ENCODE measurements around the gene C1orf94.

DNA sequence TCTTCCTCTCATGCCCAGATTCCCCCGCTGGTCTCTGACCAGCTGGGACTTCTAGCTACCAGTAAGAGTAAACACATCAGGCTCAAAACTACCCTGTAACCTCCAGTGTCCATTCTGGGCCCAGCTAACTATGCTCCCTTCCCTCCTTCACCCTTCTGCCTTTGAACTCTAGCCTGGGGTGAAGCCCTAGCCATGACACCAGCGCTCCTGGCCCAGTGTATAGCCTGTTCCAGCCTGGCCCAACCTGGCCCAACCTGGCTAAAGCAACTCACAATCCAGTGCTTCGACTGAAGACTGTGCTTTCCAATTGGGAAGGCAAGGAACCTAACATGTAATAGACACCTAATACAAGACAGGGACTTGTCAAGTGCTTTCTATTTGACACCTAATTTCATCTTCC, 39.3 kb upstream of the C1orf94 start:
- TF ChIP-seq EZH2phosphoT487 (IDR thresholded peaks at IDR 0.05) (no peak), EZH2 (IDR thresholded peaks at IDR 0.05) (no peak)
- TF ChIP-seq, protein P1, sequence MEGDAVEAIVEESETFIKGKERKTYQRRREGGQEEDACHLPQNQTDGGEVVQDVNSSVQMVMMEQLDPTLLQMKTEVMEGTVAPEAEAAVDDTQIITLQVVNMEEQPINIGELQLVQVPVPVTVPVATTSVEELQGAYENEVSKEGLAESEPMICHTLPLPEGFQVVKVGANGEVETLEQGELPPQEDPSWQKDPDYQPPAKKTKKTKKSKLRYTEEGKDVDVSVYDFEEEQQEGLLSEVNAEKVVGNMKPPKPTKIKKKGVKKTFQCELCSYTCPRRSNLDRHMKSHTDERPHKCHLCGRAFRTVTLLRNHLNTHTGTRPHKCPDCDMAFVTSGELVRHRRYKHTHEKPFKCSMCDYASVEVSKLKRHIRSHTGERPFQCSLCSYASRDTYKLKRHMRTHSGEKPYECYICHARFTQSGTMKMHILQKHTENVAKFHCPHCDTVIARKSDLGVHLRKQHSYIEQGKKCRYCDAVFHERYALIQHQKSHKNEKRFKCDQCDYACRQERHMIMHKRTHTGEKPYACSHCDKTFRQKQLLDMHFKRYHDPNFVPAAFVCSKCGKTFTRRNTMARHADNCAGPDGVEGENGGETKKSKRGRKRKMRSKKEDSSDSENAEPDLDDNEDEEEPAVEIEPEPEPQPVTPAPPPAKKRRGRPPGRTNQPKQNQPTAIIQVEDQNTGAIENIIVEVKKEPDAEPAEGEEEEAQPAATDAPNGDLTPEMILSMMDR (IDR thresholded peaks at IDR 0.05), result no peak
